Parathyroid adenoma (tissue), 2 donors: ENCODE measurements around the gene CNGA1.
A peak's percentile ranks its signal among the peaks of the same experiment; 100 is the strongest.

Experiments used
- H2AFZ ChIP-seq: fragments of 300-600 bp; sonication (generic); one replicate; pipeline ENCODE4 v1.7.0; 2017; ENCODE audit warnings: antibody characterized with exemption, mild to moderate bottlenecking
- H3K27ac ChIP-seq: fragments of 300-600 bp; sonication (generic); one replicate; pipeline ENCODE4 v1.7.0; 2017
- H3K27me3 ChIP-seq: fragments of 300-600 bp; sonication (generic); one replicate; pipeline ENCODE4 v1.7.0; 2017; ENCODE audit warnings: low read length; ENCODE audit not compliant: control insufficient read depth, insufficient read depth
- H3K36me3 ChIP-seq: fragments of 300-600 bp; sonication (generic); one replicate; pipeline ENCODE4 v1.7.0; 2017; ENCODE audit warnings: low read length; ENCODE audit not compliant: control insufficient read depth, insufficient read depth
- H3K4me1 ChIP-seq: fragments of 300-600 bp; sonication (generic); one replicate; pipeline ENCODE4 v1.7.0; 2017; ENCODE audit warnings: control low read depth
- H3K4me2 ChIP-seq: fragments of 300-600 bp; sonication (generic); one replicate; pipeline ENCODE4 v1.7.0; 2017; ENCODE audit warnings: low read length
- H3K4me3 ChIP-seq: fragments of 300-600 bp; sonication (generic); one replicate; pipeline ENCODE4 v1.7.0; 2017; ENCODE audit warnings: low read depth, low read length
- H3K79me2 ChIP-seq: fragments of 300-600 bp; sonication (generic); one replicate; pipeline ENCODE4 v1.7.0; 2017; ENCODE audit warnings: control low read depth
- H3K9ac ChIP-seq: fragments of 300-600 bp; sonication (generic); one replicate; pipeline ENCODE4 v1.7.0; 2017; ENCODE audit warnings: mild to moderate bottlenecking
- H3K9me3 ChIP-seq: fragments of 300-600 bp; sonication (generic); one replicate; pipeline ENCODE4 v1.7.0; 2017; ENCODE audit warnings: low read length; ENCODE audit not compliant: control insufficient read depth
- CTCF ChIP-seq: fragments of 300-600 bp; sonication (generic); IDR thresholded peaks from one replicate; pipeline ENCODE4 v1.7.0; 2017; ENCODE audit warnings: antibody characterized with exemption, mild to moderate bottlenecking
- donor health status: primary hyperparathyroidism.

Gene CNGA1

GRCh38 chr4:48044298-48044697 is 27.8 kb upstream of the CNGA1 start:
- Histone ChIP-seq H3K27ac (no peak overlapping the region), H3K4me2 (no peak overlapping the region), H3K36me3 (no peaks in the 10 kb centered on the region), H3K9ac (no peak overlapping the region), H3K9me3 (no peaks in the 10 kb centered on the region), H3K27me3 (no peaks in the 10 kb centered on the region), H3K4me1 (peaks cover 4% of the 10 kb centered on the region), H3K4me3 (no peak overlapping the region), H2AFZ (no peak overlapping the region), H3K79me2 (no peaks in the 10 kb centered on the region)
- no peak for TF ChIP-seq CTCF

- Histone ChIP-seq H3K36me3 (no peaks in the 10 kb centered on the region), H3K27me3 (no peaks in the 10 kb centered on the region), H3K79me2 (no peaks in the 10 kb centered on the region), H3K4me2 (no peak overlapping the region), H3K4me3 (no peak overlapping the region), H3K4me1 (peaks cover 4% of the 10 kb centered on the region), H2AFZ (peak overlapping the region; percentile 46), H3K27ac (no peak overlapping the region), H3K9me3 (no peaks in the 10 kb centered on the region), H3K9ac (no peak overlapping the region)
- TF ChIP-seq CTCF: no peak
Observed at GRCh38 chr4:48043504-48043903, 27.0 kb upstream of the CNGA1 start.

GRCh38 chr4:48042979-48043461 is 26.5 kb upstream of the CNGA1 start:
- no peak overlapping the region for H3K27ac ChIP-seq

GRCh38 chr4:48041535-48042137 is 25.2 kb upstream of the CNGA1 start:
- no peak overlapping the region for H3K27ac ChIP-seq
- no peak overlapping the region for H3K4me2 ChIP-seq
- H3K4me3 ChIP-seq: no peak overlapping the region
- H3K9ac ChIP-seq: no peak overlapping the region
- H3K79me2 ChIP-seq: no peaks in the 10 kb centered on the region
- TF ChIP-seq CTCF: no peak
- no peaks in the 10 kb centered on the region for H3K27me3 ChIP-seq
- H3K4me1 ChIP-seq: peaks cover 4% of the 10 kb centered on the region
- H3K9me3 ChIP-seq: no peaks in the 10 kb centered on the region
- no peak overlapping the region for H2AFZ ChIP-seq
- H3K36me3 ChIP-seq: no peaks in the 10 kb centered on the region

More at GRCh38 chr4:48042979-48043461, 26.5 kb upstream of the CNGA1 start:
- H3K79me2 ChIP-seq: no peaks in the 10 kb centered on the region
- H3K4me3 ChIP-seq: no peak overlapping the region
- peak overlapping the region; percentile 46 for H2AFZ ChIP-seq
- TF ChIP-seq CTCF: no peak
- H3K9ac ChIP-seq: no peak overlapping the region
- H3K36me3 ChIP-seq: no peaks in the 10 kb centered on the region
- no peaks in the 10 kb centered on the region for H3K9me3 ChIP-seq
- peak overlapping the region; percentile 60 for H3K4me2 ChIP-seq
- no peaks in the 10 kb centered on the region for H3K27me3 ChIP-seq
- H3K4me1 ChIP-seq: peaks cover 4% of the 10 kb centered on the region

- peaks cover 4% of the 10 kb centered on the region for H3K4me1 ChIP-seq
Observed at GRCh38 chr4:48039561-48039960, 23.1 kb upstream of the CNGA1 start.

More at GRCh38 chr4:48039561-48039960, 23.1 kb upstream of the CNGA1 start:
- Histone ChIP-seq H3K4me3 (no peak overlapping the region), H3K36me3 (no peaks in the 10 kb centered on the region), H3K27me3 (no peaks in the 10 kb centered on the region), H2AFZ (no peak overlapping the region), H3K9ac (no peak overlapping the region), H3K9me3 (no peaks in the 10 kb centered on the region), H3K27ac (no peak overlapping the region), H3K79me2 (no peaks in the 10 kb centered on the region), H3K4me2 (no peak overlapping the region)
- no peak for TF ChIP-seq CTCF
